NCI-H748 treated with DMSO at 0.1 percent for 48 hours (cell line): Measurements from ENCODE around the gene PRSS16.
"Not testable (repeated sequence)": the region's sequence is repeated elsewhere in the genome, so short reads cannot be mapped to it uniquely, and the experiment has no call there.

Experiments used
- DNase-seq: peaks from one replicate; lab custom pipeline; 2025; lab: John Stamatoyannopoulos, UW

Gene PRSS16

GRCh38 chr6:27247133-27247836 lies at the start of gene PRSS16:
PRSS16 (plus strand) TSS chr6:27247701; CDS start chr6:27247738, 37 bp downstream.
- no peak for DNase-seq

GRCh38 chr6:27205375-27206278 lies 41.9 kb upstream of the PRSS16 start:
- no peak for DNase-seq

- no peak for DNase-seq
These were observed 40.7 kb upstream of the PRSS16 start for GRCh38 chr6:27206806-27207205.

GRCh38 chr6:27208042-27208441 lies 39.5 kb upstream of the PRSS16 start:
- DNase-seq = no peak

- DNase-seq = no peak
These were observed 38.3 kb upstream of the PRSS16 start for GRCh38 chr6:27209196-27209595.

GRCh38 chr6:27209659-27210269 lies 37.7 kb upstream of the PRSS16 start:
- DNase-seq = no peak

- DNase-seq = not testable (repeated sequence)
These were observed 34.4 kb upstream of the PRSS16 start for GRCh38 chr6:27213091-27213517.

GRCh38 chr6:27213544-27214125 lies 33.9 kb upstream of the PRSS16 start:
- DNase-seq = no peak

GRCh38 chr6:27214126-27214601 lies 33.3 kb upstream of the PRSS16 start:
- no peak for DNase-seq

GRCh38 chr6:27216874-27217273 lies 30.6 kb upstream of the PRSS16 start:
- no peak for DNase-seq

- not testable (repeated sequence) for DNase-seq
These were observed 24.5 kb upstream of the PRSS16 start for GRCh38 chr6:27222971-27223370.

GRCh38 chr6:27224729-27225128 lies 22.8 kb upstream of the PRSS16 start:
- DNase-seq = no peak

GRCh38 chr6:27228963-27229477 lies 18.5 kb upstream of the PRSS16 start:
- DNase-seq = peak; percentile 36

GRCh38 chr6:27230758-27231111 lies 16.8 kb upstream of the PRSS16 start:
- DNase-seq = peak; percentile 96

- no peak for DNase-seq
These were observed 12.9 kb upstream of the PRSS16 start for GRCh38 chr6:27234576-27234975.

GRCh38 chr6:27237089-27237803 lies 10.3 kb upstream of the PRSS16 start:
- DNase-seq = no peak

GRCh38 chr6:27238010-27238983 lies 9.2 kb upstream of the PRSS16 start:
- no peak for DNase-seq

- no peak for DNase-seq
These were observed 8.2 kb upstream of the PRSS16 start for GRCh38 chr6:27239258-27239657.

- DNase-seq = no peak
These were observed 6.1 kb upstream of the PRSS16 start for GRCh38 chr6:27241443-27241842.
